H1 (cell line): ENCODE data around the gene PRMT9. TPM values are rescaled to one million over a fixed set of nuclear protein-coding genes. Genes with fewer than 3 reads are reported as not detected.

Source experiments
- CTCF ChIA-PET: fragments of 300-600 bp; sonication (Branson Sonifier 250); formaldehyde crosslinking; loops from one replicate; lab custom pipeline; 2021; ENCODE audit not compliant: partially characterized antibody; lab: Charles Lee
- POLR2A ChIA-PET: fragments of 300-600 bp; sonication (Branson Sonifier 250); formaldehyde crosslinking; loops from one replicate; lab custom pipeline; 2021; ENCODE audit warnings: inconsistent platforms; ENCODE audit not compliant: partially characterized antibody; lab: Charles Lee
- DNase-seq, 2 experiments: peaks; one replicate each; pipeline versions ENCODE4 v3.0.0 to v3.0.0-alpha.2; 2010 to 2022; ENCODE audit warnings: low spot score in 2 of 2, low read depth in 1 of 2, mixed read lengths in 1 of 2
- FAIRE-seq: peaks from 2 replicates; lab custom pipeline; 2011; peaks lifted over from hg19 to GRCh38; lab: Jason Lieb, UNC
- H2AFZ ChIP-seq: 2 replicates; pipeline ENCODE4 v1.8.1; 2012; ENCODE audit warnings: low read length, inconsistent platforms
- H2AK5ac ChIP-seq: 2 replicates; pipeline ENCODE4 v1.6.1; 2013; ENCODE audit warnings: low read depth, low read length
- H2BK120ac ChIP-seq: replicated peaks from 2 replicates; pipeline ENCODE3; 2013; ENCODE audit warnings: low read depth, low read length, inconsistent platforms
- H2BK12ac ChIP-seq: 2 replicates; pipeline ENCODE4 v1.6.1; 2013; ENCODE audit warnings: low read depth, low read length
- H2BK15ac ChIP-seq: 2 replicates; pipeline ENCODE4 v1.6.1; 2013; ENCODE audit warnings: low read length
- H2BK20ac ChIP-seq: 2 replicates; pipeline ENCODE4 v1.6.1; 2013; ENCODE audit warnings: low read length
- H2BK5ac ChIP-seq: 2 replicates; pipeline ENCODE4 v1.6.1; 2013; ENCODE audit warnings: low read depth, low read length
- H3K14ac ChIP-seq: 2 replicates; pipeline ENCODE4 v1.6.1; 2013; ENCODE audit warnings: inconsistent platforms; ENCODE audit not compliant: insufficient read length
- H3K18ac ChIP-seq: 2 replicates; pipeline ENCODE4 v1.6.1; 2013; ENCODE audit warnings: low read length; ENCODE audit errors: extremely low read depth
- H3K23ac ChIP-seq: 2 replicates; pipeline ENCODE4 v1.6.1; 2013; ENCODE audit warnings: inconsistent platforms; ENCODE audit not compliant: insufficient read length
- H3K23me2 ChIP-seq: 2 replicates; pipeline ENCODE4 v1.6.1; 2013; ENCODE audit warnings: low read depth, low read length
- H3K27ac ChIP-seq: 2 replicates; pipeline ENCODE4 v1.6.1; 2011; ENCODE audit warnings: low read depth, low read length, inconsistent platforms
- H3K27me3 ChIP-seq, 4 experiments: replicated peaks in 1 of 4; 1 replicate in 1 of 4; 2 replicates in 3 of 4; pipeline versions ENCODE4 v1.6.1 to v1.8.1; 2011 to 2013; ENCODE audit warnings: low read length in 3 of 4, mild to moderate bottlenecking in 3 of 4, inconsistent platforms in 2 of 4, mixed read lengths in 2 of 4, moderate library complexity in 1 of 4; ENCODE audit not compliant: control insufficient read depth in 3 of 4, insufficient read depth in 3 of 4; ENCODE audit errors: extremely low read depth in 1 of 4
- H3K36me3 ChIP-seq, 4 experiments: 2 replicates each; pipeline versions ENCODE4 v1.6.1 to v1.8.1; 2011 to 2013; ENCODE audit warnings: mild to moderate bottlenecking in 4 of 4, low read length in 3 of 4, moderate library complexity in 2 of 4, control low read depth in 1 of 4, inconsistent platforms in 1 of 4; ENCODE audit not compliant: insufficient read depth in 4 of 4, control insufficient read depth in 2 of 4
- H3K4ac ChIP-seq: replicated peaks from 2 replicates; pipeline ENCODE3; 2013; ENCODE audit warnings: low read length, low read depth, mixed read lengths, inconsistent platforms; ENCODE audit not compliant: insufficient read length
- H3K4me1 ChIP-seq, 4 experiments: replicated peaks in 1 of 4; 1 replicate in 1 of 4; 2 replicates in 3 of 4; pipeline versions ENCODE4 v1.6.1 to v1.8.1; 2011 to 2013; ENCODE audit warnings: low read length in 3 of 4, inconsistent platforms in 2 of 4, mixed read lengths in 1 of 4; ENCODE audit not compliant: insufficient read depth in 4 of 4, control insufficient read depth in 3 of 4
- H3K4me2 ChIP-seq, 2 experiments: 2 replicates each; pipeline versions ENCODE4 v1.6.1 to v1.8.1; 2011 to 2013; ENCODE audit warnings: low read depth in 2 of 2, low read length in 2 of 2, control low read depth in 1 of 2, inconsistent platforms in 1 of 2, mild to moderate bottlenecking in 1 of 2; ENCODE audit not compliant: insufficient read depth in 1 of 2
- H3K4me3 ChIP-seq, 4 experiments: fragments of 200-600, 300-600 bp in 1 of 4; sonication (generic), shearing (Covaris generic), sonication (Bioruptor Twin) in 1 of 4; 2 replicates each; pipeline versions ENCODE4 v1.5.1 to v1.8.1; 2011 to 2016; ENCODE audit warnings: low read length in 4 of 4, low read depth in 3 of 4, control low read depth in 2 of 4, inconsistent platforms in 2 of 4, mild to moderate bottlenecking in 2 of 4, mixed read lengths in 1 of 4, moderate library complexity in 1 of 4; ENCODE audit not compliant: insufficient read depth in 2 of 4; ENCODE audit errors: extremely low read depth in 1 of 4
- H3K56ac ChIP-seq: replicated peaks from 2 replicates; pipeline ENCODE3; 2013; ENCODE audit warnings: low read depth, mild to moderate bottlenecking, mixed read lengths, low read length, inconsistent platforms; ENCODE audit not compliant: insufficient read length
- H3K79me1 ChIP-seq: 2 replicates; pipeline ENCODE4 v1.6.1; 2013; ENCODE audit warnings: low read depth, low read length, control low read depth
- H3K79me2 ChIP-seq, 2 experiments: 2 replicates each; pipeline versions ENCODE4 v1.6.1 to v1.8.1; 2012 to 2013; ENCODE audit warnings: low read length in 2 of 2, mild to moderate bottlenecking in 2 of 2, inconsistent platforms in 1 of 2; ENCODE audit not compliant: insufficient read depth in 2 of 2, control insufficient read depth in 1 of 2
- H3K9ac ChIP-seq, 4 experiments: replicated peaks in 1 of 4; 1 replicate in 1 of 4; 2 replicates in 3 of 4; pipeline versions ENCODE4 v1.6.1 to v1.8.1; 2011 to 2013; ENCODE audit warnings: low read depth in 3 of 4, low read length in 3 of 4, control low read depth in 2 of 4, mild to moderate bottlenecking in 2 of 4, moderate library complexity in 2 of 4, inconsistent platforms in 1 of 4; ENCODE audit errors: extremely low read depth in 1 of 4
- H3K9me3 ChIP-seq, 2 experiments: 2 replicates each; pipeline versions ENCODE4 v1.6.1 to v1.8.1; 2012 to 2013; ENCODE audit warnings: mild to moderate bottlenecking in 2 of 2, moderate library complexity in 2 of 2, control low read depth in 1 of 2, inconsistent platforms in 1 of 2, low read depth in 1 of 2, low read length in 1 of 2, mixed read lengths in 1 of 2; ENCODE audit not compliant: insufficient read depth in 2 of 2
- H4K20me1 ChIP-seq, 2 experiments: replicated peaks in 1 of 2; 2 replicates each; pipeline versions ENCODE3 to v1.8.1; 2011 to 2013; ENCODE audit warnings: inconsistent platforms in 2 of 2, low read length in 2 of 2, mild to moderate bottlenecking in 1 of 2; ENCODE audit not compliant: insufficient read depth in 2 of 2, control insufficient read depth in 1 of 2
- H4K5ac ChIP-seq: 2 replicates; pipeline ENCODE4 v1.6.1; 2013; ENCODE audit warnings: low read length, low read depth, mixed read lengths, inconsistent platforms; ENCODE audit not compliant: insufficient read length
- H4K8ac ChIP-seq: 2 replicates; pipeline ENCODE4 v1.8.0; 2013; ENCODE audit warnings: mild to moderate bottlenecking, moderate library complexity, low read length, inconsistent platforms; ENCODE audit not compliant: insufficient read depth; ENCODE audit errors: extremely low read depth
- H4K91ac ChIP-seq: replicated peaks from 2 replicates; pipeline ENCODE3; 2013; ENCODE audit warnings: low read length, mixed read lengths, inconsistent platforms; ENCODE audit not compliant: insufficient read length
- CBX5 ChIP-seq: fragments of 300-800, 300-1000 bp; sonication (generic); IDR thresholded peaks from 2 replicates; pipeline ENCODE4 v1.7.1; 2016; ENCODE audit warnings: antibody characterized with exemption, low read length, low read depth
- E2F6 ChIP-seq: IDR thresholded peaks from 2 replicates; pipeline ENCODE4 v1.6.1; 2012; ENCODE audit warnings: inconsistent platforms
- KDM1A ChIP-seq: fragments of 200-600, 300-600 bp; sonication (generic); IDR thresholded peaks from 2 replicates; pipeline ENCODE4 v1.7.1; 2016; ENCODE audit warnings: mild to moderate bottlenecking, low read length, borderline replicate concordance
- TAF7 ChIP-seq: optimal IDR thresholded peaks from 2 replicates; pipeline ENCODE3; 2011; ENCODE audit warnings: low read depth, mild to moderate bottlenecking, inconsistent platforms, low read length, moderate library complexity, borderline replicate concordance
- USF2 ChIP-seq: IDR thresholded peaks from 2 replicates; pipeline ENCODE4 v1.6.1; 2011; ENCODE audit warnings: low read length, improper control_type of control experiment
- WGBS, 2 experiments: shearing (Covaris generic) in 1 of 2; methylation state at CpG; one replicate each; pipeline versions ENCODE4 v1.1.6 to v1.1.7; 2013 to 2015; ENCODE audit warnings: low lambda C conversion rate in 2 of 2, mixed read lengths in 2 of 2, inconsistent platforms in 1 of 2, low coverage in 1 of 2, missing lambda C conversion rate in 1 of 2; ENCODE audit not compliant: insufficient replicate concordance in 2 of 2, insufficient coverage in 1 of 2, insufficient read length in 1 of 2; ENCODE audit errors: extremely low coverage in 1 of 2, missing lambda C conversion rate in 1 of 2; 5-methylcytosine and 5-hydroxymethylcytosine counted together
- polyA plus RNA-seq, 7 experiments: library from polyadenylated mRNA; depleted of rRNA in 3 of 7; stranded (reverse) in 5 of 7; unstranded in 2 of 7; fragments of >200 nt in 5 of 7; fragments of 200-250 nt in 2 of 7; gene quantifications; 1 replicate in 5 of 7; 2 replicates in 1 of 7; 4 replicates in 1 of 7; pipeline versions ENCODE4 v1.2.1 to v1.2.3, GENCODE V29; 2011 to 2013; ENCODE audit warnings: missing spikeins in 2 of 7, mixed read lengths in 2 of 7
- total RNA-seq: library from RNA; stranded (reverse); fragmentation: NEBNext Ultra II Directional; extraction: Animal tissue kit (Norgen Biotek cat#: 25700); gene quantifications from 2 replicates; pipeline ENCODE4 v1.2.1, GENCODE V29; 2021

PRMT9 gene
- total and polyA plus RNA-seq, 2 of the 8 experiments (the other 6 are each of a cell fraction or from before 2014, with no cell fraction given), result 3.8 to 9.6 TPM

GRCh38 chr4:147620315-147620714 is 63.6 kb downstream of the PRMT9 start:
- H3K4ac ChIP-seq, result no peak overlapping the region
- peaks cover 5% of the 10 kb centered on the region for H3K23me2 ChIP-seq
- no peak overlapping the region for H2BK15ac ChIP-seq
- H3K4me3 ChIP-seq, result no peak overlapping the region
- H3K27ac ChIP-seq, result no peak overlapping the region
- H4K8ac ChIP-seq, result no peak overlapping the region
- no peak overlapping the region for H2BK5ac ChIP-seq
- H3K9ac ChIP-seq, result no peak overlapping the region
- 89% methylated on average over 2 of the region's 2 CpGs; no CpG with 5 or more reads in 1 of the 2 experiments for WGBS, 2 experiments
- no peak overlapping the region for H3K56ac ChIP-seq
- ChIA-PET CTCF (interaction anchor here (0.7 to 2.0 kb wide), 2 partner anchors 61 to 245 kb away, joined by 3 to 4 read pairs; no protein-coding TSS in a partner anchor), POLR2A (interaction anchor here (0.6 to 0.7 kb wide), 2 partner anchors 10 to 210 kb away, joined by 4 read pairs; no protein-coding TSS in a partner anchor)
- H2AK5ac ChIP-seq, result no peak overlapping the region
- no peak for FAIRE-seq
- H3K27me3 ChIP-seq, result no peaks in the 10 kb centered on the region
- no peak overlapping the region for H3K23ac ChIP-seq
- H3K79me1 ChIP-seq, result peaks cover 5% of the 10 kb centered on the region; the same call in 1 of the 2 replicates
- H2BK120ac ChIP-seq, result no peak overlapping the region
- H2BK20ac ChIP-seq, result no peak overlapping the region
- DNase-seq, result no peak
- H3K14ac ChIP-seq, result no peak overlapping the region
- H4K91ac ChIP-seq, result no peak overlapping the region
- peaks cover 0 to 5% (median 4%) of the 10 kb centered on the region in 4 experiments; a peak in 3 of 7 replicates for H3K4me1 ChIP-seq
- no peak overlapping the region for H3K18ac ChIP-seq
- no peak overlapping the region for H2AFZ ChIP-seq
- peaks cover 8 to 55% of the 10 kb centered on the region in 2 experiments for H3K79me2 ChIP-seq
- peak overlapping the region in 1 of 2 experiments; percentile 27; a peak in 2 of 4 replicates for H3K4me2 ChIP-seq
- peaks cover 0 to 3% of the 10 kb centered on the region in 2 experiments for H4K20me1 ChIP-seq
- H2BK12ac ChIP-seq, result no peak overlapping the region
- no peak overlapping the region for H4K5ac ChIP-seq
- peaks cover 0 to 37% (median 6%) of the 10 kb centered on the region in 4 experiments; a peak in 4 of 8 replicates for H3K36me3 ChIP-seq
- no peak for TF ChIP-seq USF2
- no peak for TF ChIP-seq E2F6
- TF ChIP-seq KDM1A, result no peak
- TF ChIP-seq TAF7, result no peak
- TF ChIP-seq CBX5, result no peak
- no peaks in the 10 kb centered on the region for H3K9me3 ChIP-seq
